Endometrial microvascular endothelial cells (primary cell): ENCODE measurements around the gene MLC1. TPM values are rescaled to one million over a fixed set of nuclear protein-coding genes. Genes with fewer than 3 reads are reported as not detected.

Experiments
- in situ Hi-C: cut with HindIII; loops from 2 replicates; pipeline ENCODE4 v1.10.0; 2017; ENCODE audit warnings: low sequenced_read_pairs, low pct_unique_long_range_greater_than_20kb; ENCODE audit errors: inconsistent ontology term
- total RNA-seq: library from RNA; depleted of rRNA; stranded (reverse); fragments of >200 nt; gene quantifications from one replicate; pipeline ENCODE4 v1.2.3, GENCODE V29; 2015; ENCODE audit errors: inconsistent ontology term

MLC1 gene
- total RNA-seq, 1 donor from 2014 or later, result not detected

DNA sequence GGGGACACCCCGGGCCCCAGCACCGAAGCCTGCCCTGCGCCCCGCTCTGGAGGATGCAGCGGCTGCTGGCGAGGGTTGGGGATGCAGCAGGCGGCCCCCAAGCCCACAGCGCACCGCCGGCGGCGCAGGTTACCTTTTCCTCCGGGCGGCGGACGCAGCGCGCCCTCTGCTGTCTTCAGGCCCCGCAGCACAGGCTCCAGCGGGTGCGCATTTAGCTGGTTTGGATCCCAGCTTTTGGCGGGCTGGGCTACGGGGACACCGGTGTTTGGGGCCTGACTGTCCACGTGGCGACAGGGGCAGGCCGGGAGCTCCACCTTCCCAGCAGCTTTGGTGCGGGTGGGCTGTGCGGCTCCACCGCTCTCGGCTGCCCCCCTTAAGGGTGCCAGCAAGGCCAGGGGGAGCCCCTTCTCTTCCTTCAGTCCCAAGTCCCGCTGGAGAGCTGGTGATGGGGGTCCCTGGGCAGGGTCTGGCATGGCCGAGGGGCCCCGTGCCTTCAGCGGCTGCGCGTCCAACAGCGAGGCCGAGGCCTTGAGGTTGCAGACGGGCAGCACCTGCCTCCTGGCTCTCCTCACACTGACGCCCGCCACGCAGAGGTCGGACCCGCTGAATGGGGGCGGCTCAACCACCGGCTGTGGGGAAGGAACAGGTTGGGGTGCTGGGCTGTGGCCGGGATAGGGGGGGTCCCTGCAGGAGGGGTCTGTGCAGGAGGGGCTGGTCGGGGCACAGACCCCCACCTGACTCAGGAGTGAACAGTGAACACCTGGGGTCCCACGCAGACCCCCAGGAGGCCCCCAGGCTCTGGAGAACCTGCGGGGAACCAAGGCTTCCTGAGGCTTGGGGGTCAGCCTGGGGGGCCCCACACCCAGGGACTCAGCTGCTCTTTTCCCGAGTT lies 54.7 kb downstream of the MLC1 start:
- in situ Hi-C loops, result no loop called here

DNA sequence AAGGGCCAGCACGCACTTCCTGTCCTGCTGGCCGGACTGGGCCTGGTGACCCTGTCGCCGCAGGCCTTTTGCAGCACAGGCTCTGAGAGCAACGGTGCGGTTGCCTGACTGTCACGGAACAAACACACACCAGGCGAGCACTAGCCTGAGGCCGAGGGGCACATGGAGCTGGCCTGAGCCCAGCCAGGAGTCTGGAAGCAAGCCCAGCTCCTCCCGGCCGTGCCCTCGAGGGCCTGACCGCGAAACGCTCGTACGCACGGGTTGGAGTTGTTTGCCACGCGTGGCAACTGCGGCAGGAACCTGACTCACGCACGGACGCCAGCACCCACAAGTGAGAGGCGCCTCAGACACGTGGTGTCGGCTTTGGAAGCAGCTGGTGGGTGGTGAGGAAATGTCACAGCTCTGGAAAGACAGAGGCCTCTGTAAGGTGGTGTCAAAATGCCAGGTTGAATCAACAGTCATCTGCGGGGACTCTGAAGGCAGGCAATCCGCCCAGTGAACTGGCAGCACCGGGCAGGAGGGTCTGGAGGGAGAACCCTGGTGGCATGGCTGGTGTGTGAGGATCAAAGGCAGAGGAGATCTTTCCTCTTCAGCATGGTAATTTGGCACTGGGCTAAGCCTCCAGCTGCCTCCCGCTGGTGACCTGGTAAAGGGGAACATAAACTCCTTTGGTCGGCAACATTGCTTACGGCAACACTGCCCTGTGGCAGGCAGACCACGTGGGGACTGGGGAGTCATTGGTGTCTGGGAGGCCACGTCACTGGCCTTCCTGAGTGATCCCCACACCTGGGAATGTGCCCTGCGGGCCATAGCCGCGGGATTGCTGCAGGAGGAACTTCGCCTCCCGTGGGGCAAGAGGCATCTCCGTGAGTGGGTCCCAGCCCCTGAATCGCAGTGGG lies 57.3 kb downstream of the MLC1 start:
- in situ Hi-C loops, result no loop called here

DNA sequence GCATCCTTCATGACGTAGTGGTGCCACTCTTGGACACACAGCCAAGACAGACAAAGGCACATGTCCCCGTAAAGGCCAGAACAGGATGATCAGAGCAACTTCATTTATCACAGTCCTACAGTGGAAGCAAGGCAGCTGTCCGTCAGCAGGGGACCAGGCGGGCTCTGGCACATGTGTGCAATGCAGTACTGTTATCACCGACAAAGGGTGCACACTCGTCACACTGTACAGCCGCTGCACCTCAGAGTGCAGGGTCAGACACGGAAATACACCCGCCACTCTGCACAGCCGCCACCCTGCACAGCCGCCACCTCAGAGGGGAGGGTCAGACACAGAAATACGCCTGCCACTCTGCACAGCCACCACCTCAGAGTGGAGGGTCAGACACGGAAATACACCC lies 59.2 kb downstream of the MLC1 start:
- in situ Hi-C loops, result no loop called here

DNA sequence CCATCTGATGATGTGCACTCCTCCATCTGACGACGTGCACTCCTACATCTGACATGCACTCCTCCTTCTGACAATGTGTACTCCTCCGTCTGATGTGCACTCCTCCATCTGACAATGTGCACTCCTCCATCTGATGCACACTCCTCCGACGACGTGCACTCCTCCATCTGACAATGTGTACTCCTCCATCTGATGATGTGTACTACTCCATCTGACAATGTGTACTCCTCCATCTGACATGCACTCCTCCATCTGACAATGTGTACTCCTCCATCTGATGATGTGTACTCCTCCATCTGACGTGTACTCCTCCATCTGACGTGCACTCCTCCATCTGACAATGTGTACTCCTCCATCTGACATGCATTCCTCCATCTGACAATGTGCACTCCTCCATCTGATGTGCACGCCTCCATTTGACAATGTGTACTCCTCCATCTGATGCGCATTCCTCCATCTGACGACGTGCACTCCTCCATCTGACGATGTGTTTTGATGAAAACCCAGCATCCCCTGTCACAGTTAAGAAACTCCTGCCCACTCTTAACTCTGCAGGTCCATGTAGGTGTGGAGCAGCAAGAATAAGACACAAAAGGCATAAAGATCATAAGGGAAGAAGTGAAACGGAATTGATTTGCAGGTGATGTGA lies 62.9 kb downstream of the MLC1 start:
- in situ Hi-C loops, result no loop called here

DNA sequence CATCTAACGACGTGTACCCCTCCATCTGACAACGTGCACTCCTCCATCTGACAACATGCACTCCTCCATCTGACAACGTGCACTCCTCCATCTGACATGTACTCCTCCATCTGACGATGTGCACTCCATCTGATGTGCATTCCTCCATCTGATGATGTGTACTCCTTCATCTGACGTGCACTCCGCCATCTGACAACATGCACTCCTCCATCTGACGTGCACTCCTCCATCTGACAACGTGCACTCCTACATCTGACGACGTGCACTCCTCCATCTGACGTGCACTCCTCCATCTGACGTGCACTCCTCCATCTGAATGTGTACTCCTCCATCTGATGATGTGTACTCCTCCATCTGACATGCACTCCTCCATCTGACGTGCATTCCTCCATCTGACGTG lies 64.6 kb downstream of the MLC1 start:
- in situ Hi-C loops, result no loop called here

DNA sequence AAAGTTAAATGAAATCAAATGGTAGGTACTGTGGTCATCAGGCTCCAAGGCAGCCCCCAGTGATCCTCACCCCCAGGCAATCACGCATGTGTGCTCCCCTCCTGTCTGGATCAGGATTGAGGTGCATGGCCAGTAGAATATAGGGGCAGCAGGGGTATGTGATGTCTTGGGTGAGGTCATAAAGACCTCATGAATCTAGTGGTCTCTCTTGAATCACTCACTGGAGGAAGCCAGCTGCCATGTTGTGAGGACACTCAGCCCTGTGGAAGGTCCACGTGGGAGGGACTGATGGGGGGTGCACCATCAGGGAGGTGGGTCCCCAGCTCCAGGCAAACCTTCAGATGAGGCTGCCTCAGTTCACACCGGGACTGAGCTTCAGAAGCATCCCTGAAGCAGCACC lies 65.9 kb downstream of the MLC1 start:
- in situ Hi-C loops, result no loop called here

DNA sequence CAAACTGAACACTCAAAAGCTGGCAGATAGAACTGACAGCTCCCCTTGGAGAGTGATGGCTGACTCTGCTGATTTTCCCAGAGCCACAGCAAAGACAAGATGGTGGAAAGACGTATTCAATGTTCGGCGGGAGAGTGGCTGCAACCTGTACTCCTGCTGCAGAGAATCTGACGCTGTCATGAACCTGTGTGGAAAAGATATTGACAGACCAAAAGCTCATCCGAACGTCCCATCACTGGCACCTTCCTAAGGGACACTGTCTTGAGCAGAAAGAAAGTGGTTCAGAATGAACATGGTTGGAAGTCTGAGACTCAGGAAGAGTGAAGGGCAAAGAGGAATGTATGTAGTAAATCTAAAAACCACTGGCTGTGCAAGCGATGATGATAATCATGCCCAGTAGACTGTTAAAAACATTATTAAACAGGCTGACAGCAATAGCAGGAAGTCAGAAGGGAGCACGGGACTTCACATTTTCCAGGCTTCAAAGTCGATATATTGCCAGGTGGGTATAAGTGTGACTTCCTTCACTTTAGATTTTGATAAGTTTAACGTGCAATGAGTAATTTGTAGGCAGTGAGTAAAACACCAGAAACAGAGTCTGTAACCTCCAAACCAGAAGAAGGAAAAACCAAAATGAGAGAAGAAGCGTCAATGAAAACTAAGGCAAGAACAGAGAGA lies 66.5 kb downstream of the MLC1 start:
- in situ Hi-C loops, result no loop called here

DNA sequence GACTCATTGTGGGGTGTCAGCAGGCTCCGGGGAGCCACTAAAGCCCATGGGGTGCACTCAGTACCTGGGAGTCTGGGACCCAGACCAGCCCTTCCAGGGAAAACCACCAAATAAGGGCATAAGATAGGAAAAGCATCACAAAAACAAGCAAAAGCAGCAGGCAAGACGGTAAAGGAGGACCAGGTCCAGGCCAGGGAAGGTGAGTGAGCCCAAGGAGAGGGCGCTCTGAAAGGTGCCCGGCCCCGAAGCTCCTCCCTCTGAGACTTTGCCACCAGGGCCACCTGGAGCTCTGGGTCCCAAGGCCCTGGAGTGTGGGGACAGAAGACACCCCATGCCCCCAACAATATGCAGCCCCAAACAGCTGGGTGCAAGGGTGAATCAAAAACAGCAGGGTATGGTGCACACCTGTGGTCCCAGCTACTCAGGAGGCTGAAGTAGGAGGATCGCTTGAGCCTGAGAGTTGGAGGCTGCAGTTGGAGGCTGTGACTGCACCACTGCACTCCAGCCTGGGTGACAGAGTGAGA lies 67.5 kb downstream of the MLC1 start:
- in situ Hi-C loops, result no loop called here

DNA sequence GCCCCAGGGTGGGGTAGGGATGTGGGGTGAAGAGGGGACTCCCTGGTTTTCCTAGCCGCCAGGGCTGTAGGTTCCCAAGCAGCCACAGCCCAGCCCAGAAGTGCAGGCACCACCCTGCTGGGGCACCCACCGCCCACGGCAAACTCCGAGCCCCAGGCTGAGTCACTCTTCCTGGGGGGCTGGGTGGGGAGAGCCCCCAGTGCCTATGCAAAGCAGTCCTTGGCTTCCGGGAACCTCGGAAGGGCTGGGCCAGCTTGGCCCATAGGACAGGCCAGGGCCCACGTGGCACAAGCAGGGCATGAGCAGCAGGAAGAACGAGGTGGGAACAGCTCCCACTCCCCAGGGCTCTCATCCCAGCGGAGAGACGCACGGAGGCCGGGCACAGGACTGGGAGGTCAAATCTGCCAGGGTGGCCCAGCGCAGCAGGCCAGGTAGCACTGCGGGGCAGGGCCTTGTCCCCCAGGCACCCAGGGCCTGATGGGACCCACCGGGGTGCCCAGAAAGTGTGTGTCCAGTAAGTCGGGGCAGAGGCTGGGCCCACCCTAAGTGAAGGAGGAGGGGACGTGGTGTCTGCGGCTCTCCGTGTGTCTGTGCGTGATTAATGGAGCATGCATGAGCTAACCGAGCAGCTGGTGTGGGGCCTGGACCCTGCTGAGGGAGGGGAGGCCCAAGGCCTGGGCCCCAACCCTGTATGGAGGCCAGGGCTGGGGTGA lies 68.1 kb downstream of the MLC1 start:
- in situ Hi-C loops, result no loop called here

DNA sequence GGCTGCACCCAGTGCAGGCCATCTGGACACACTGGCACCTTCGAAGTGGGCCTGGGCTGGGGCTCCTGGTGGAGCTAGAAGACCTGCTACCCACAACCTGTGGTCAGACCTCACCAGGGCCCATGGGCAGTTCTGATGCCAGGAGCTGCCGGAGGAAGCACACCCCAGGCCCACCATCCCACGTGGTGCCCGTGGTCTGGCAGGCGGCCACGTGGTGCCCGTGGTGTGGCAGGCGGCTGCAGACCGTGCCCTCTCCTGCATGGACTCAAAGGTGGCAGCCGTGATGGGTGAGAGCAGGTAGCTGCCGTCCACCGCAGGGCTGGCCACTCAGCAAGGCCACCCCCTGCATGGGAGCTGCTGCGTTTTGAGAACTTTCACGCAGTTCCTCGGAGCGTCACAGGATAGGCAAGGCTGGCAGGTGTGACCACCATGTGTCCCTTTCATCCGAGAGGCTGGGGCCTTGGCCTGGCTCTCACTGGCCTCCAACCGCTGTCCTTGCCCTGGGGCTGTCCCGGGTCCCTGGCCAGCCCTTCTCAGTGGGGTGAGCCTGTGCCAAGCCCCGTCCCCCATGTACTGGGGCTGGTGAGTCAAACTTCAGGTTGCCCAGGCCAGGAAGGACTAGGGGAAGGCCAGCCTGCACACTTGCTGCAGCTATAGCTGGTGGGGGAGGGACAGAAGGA lies 68.8 kb downstream of the MLC1 start:
- in situ Hi-C loops, result no loop called here

DNA sequence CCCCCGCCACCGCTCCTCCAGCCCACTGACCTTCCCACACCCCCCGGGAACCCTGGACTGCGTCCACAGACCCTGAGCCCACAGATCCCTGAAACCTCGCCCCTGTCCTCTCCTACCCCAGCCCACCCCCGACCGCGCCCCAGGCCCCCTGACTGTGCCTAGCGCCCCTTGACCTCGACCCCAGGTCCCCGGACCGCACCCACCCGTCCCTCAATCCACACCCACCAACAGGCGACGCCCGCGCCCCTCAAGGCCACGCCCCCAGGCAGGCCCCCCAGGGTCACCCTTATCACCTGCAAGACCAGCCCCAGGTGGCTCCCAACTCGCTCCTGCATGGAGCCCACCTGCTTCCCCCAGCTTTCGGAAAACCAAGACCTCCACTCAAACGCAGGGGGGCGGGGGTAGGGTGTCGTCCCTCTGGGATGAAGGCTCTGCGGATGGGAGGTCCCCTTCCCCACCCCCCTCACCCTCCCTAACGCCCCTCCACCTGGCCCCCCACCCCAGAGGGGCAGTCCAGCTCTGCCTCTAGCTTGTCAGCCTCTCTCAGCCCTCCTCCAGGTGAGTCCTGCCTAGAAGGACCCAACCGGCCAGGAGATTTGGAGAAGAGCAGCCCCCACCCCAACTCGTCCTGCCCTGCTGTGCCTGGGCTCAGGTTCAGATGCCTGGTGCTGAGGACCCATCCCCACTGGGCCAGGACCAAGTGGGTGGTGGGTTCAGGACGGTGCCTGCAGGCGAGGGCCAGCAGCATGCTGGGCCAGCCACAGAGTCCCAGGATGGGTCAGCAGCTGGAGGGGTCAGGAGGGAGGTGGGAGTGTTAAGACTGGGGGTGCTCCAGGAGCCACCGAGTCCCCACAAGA lies 69.5 kb downstream of the MLC1 start:
- in situ Hi-C loops, result no loop called here

DNA sequence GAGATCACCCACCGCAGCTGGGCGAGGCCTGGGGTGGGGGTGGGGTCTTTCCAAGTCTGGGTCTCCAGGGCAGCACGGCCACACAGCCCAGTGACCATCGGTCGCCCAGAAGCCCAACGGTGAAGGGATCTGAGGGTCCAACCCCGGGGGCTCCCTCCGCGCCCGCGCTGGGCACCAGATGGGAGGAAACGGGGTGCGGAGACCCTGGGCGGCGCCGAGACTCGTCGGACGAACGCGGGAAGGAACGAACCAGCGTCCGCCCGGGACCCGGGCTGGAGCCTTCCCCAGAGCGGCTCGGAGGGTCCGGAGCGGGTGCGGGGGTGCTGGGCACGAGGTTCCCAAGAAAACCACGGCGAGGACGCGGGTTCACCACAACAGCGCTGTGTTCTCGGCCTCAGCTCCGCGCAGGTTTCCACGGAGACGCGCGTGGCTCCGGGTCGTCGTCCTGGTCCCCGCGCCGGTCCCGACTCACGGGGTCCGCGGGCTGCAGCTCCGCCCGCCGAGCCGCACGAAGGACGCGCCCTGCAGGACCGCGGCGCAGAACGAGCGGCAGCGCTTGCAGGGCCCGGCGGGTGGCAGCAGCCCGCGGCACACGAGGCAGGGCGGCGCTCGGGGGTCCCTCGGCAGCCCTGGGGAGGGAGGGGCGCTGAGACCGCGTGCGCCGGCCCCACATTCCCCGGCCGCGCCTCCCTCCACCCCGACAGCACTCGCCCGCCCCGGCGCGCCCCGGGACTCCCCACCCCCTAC lies 70.4 kb downstream of the MLC1 start:
- in situ Hi-C loops, result no loop called here

DNA sequence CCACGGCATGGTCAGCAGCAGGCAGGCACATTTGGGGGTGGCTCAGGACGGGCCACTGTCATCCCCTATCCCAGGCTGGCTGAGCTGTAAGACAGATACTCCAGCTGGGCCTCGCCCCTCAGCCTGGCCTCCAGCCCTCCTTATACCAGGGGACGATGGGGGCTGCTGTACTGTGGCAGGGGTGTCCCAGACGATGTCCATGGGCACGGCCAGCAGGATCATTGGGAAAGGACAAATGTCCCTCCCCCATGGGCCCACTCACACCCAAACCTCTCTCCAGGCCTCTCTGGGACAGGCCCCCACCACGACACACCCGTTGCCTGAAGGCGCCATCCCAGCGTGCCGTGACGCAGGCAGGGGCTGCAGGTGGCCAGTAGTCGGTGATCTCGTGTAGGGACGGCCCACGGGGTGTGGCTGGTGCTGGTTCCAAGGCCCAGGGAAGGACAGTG lies 71.1 kb downstream of the MLC1 start:
- in situ Hi-C loops, result no loop called here

DNA sequence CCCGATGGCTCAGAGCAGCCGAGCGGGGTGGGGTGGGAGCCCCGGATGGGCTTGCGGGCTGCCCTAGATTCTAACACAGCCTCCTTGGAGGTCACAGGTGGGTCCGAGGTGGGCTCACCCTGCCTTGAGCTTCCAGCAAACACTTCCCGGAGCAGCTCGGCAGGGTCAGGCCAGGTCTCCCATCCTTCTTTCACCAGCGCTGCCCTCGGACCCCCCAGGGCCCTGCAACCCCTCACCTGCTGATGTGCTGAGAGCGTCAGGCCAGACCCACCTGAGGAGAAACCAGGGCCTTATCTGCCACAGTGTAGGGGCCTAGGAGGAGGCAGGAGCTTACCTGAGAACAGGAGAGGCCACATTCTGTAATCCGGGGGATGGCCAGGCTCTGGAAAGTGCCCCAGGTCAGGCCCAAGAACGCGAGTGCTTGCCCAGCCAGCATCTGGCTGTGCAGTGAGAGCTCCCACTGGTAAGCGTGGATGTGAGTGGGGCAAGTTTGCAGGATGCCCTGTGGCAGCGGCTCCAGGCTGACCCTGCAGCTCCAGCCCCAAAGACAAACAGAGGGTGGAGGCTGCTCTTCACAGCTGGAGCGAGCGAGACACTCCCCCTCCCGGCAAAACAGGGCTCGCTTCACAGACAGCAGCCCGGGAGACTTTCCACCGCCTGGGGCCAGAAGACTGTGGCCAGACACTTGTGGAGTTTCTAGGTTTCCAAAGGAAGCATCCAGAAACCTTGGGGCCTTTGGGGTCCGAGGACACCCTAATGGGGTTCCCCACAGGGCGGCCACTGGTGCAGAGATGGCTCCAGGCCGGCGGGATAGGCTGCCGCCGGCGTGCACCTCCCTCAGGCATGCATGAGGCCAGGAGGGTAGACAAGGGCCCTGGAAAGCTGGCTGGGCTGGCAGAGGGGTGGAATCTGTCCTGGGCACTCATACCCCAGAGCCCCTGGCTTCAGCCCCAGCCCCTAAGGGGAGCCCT lies 72.7 kb downstream of the MLC1 start, which contains the start of gene IL17REL:
TSS of gene IL17REL (minus strand) at position 555 of the 971 bp plus-strand sequence. CDS start at position 436, 119 bp downstream.
- in situ Hi-C loops, result no loop called here
